IMR-90 (cell line): ENCODE results near the gene AKAP6. TPM values are rescaled to one million over a fixed set of nuclear protein-coding genes. Genes with fewer than 3 reads are reported as not detected.

Source experiments
- ATAC-seq: fragments of 200-7000 bp; cut with Tn5 transposase; 2 replicates; pipeline ENCODE4 v1.9.1; 2020; ENCODE audit warnings: low read depth, mild to moderate bottlenecking, moderate library complexity
- BruUV-seq: library from RNA; stranded (reverse); fragments of 400-500 nt; replicated peaks from 2 replicates; lab custom pipeline; 2021; lab: Mats Ljungman, UMichigan
- CTCF ChIA-PET: fragments of 300-600 bp; formaldehyde crosslinking; extraction: SDS; loops from one replicate; lab custom pipeline; 2021; ENCODE audit warnings: antibody characterized with exemption; lab: Yijun Ruan, JAX
- POLR2A ChIA-PET: fragments of 300-600 bp; sonication (Branson Sonifier 250); formaldehyde crosslinking; loops from one replicate; lab custom pipeline; 2022; ENCODE audit warnings: antibody characterized with exemption; ENCODE audit not compliant: unreplicated experiment; lab: Charles Lee
- DNase-seq: peaks from one replicate; pipeline ENCODE4 v3.0.0; 2013
- H2AFZ ChIP-seq: replicated peaks from 2 replicates; pipeline ENCODE3; 2013; ENCODE audit warnings: low read length, mild to moderate bottlenecking; ENCODE audit not compliant: poor library complexity
- H2AK5ac ChIP-seq: 2 replicates; pipeline ENCODE4 v1.6.1; 2013; ENCODE audit warnings: low read depth, low read length, inconsistent platforms
- H2AK9ac ChIP-seq: replicated peaks from 2 replicates; pipeline ENCODE3; 2013; ENCODE audit warnings: mild to moderate bottlenecking, low read depth, low read length, moderate library complexity; ENCODE audit not compliant: poor library complexity
- H2BK120ac ChIP-seq: 2 replicates; pipeline ENCODE4 v1.6.1; 2013; ENCODE audit warnings: low read depth, low read length, inconsistent platforms
- H2BK15ac ChIP-seq: 3 replicates; pipeline ENCODE4 v1.6.1; 2013; ENCODE audit warnings: low read depth, low read length, inconsistent platforms
- H2BK20ac ChIP-seq: 2 replicates; pipeline ENCODE4 v1.6.1; 2013; ENCODE audit warnings: low read depth, mild to moderate bottlenecking, inconsistent platforms, low read length, moderate library complexity
- H2BK5ac ChIP-seq: 2 replicates; pipeline ENCODE4 v1.6.1; 2013; ENCODE audit warnings: mild to moderate bottlenecking, low read depth, low read length, inconsistent platforms; ENCODE audit not compliant: poor library complexity, severe bottlenecking
- H3K14ac ChIP-seq: replicated peaks from 2 replicates; pipeline ENCODE4 v1.6.1; 2013; ENCODE audit warnings: low read depth, low read length, inconsistent platforms
- H3K18ac ChIP-seq: 2 replicates; pipeline ENCODE4 v1.6.1; 2013; ENCODE audit warnings: low read depth, low read length, control low read depth
- H3K23ac ChIP-seq: 2 replicates; pipeline ENCODE4 v1.6.1; 2013; ENCODE audit warnings: low read depth, low read length, inconsistent platforms
- H3K27ac ChIP-seq: 2 replicates; pipeline ENCODE4 v1.5.1; 2013; ENCODE audit warnings: mild to moderate bottlenecking, control low read depth, low read length; ENCODE audit not compliant: insufficient read depth
- H3K27me3 ChIP-seq: 2 replicates; pipeline ENCODE4 v1.6.1; 2013; ENCODE audit warnings: low read length; ENCODE audit not compliant: control insufficient read depth, insufficient read depth
- H3K36me3 ChIP-seq: 2 replicates; pipeline ENCODE4 v1.6.1; 2013; ENCODE audit warnings: low read length, mixed read lengths; ENCODE audit not compliant: control insufficient read depth, insufficient read depth
- H3K4ac ChIP-seq: 2 replicates; pipeline ENCODE4 v1.6.1; 2013; ENCODE audit warnings: low read depth, low read length, inconsistent platforms
- H3K4me1 ChIP-seq: 2 replicates; pipeline ENCODE4 v1.6.1; 2013; ENCODE audit warnings: low read length, mixed read lengths; ENCODE audit not compliant: control insufficient read depth, insufficient read depth
- H3K4me2 ChIP-seq: 2 replicates; pipeline ENCODE4 v1.6.1; 2013; ENCODE audit warnings: low read depth, mild to moderate bottlenecking, control low read depth, low read length, moderate library complexity
- H3K4me3 ChIP-seq: 2 replicates; pipeline ENCODE4 v1.5.1; 2013; ENCODE audit warnings: low read depth, mild to moderate bottlenecking, control low read depth, low read length, moderate library complexity; ENCODE audit not compliant: insufficient read depth
- H3K56ac ChIP-seq: 2 replicates; pipeline ENCODE4 v1.6.1; 2013; ENCODE audit warnings: low read length, inconsistent platforms; ENCODE audit not compliant: insufficient read depth; ENCODE audit errors: extremely low read depth
- H3K79me1 ChIP-seq, 2 experiments: 2 replicates each; pipeline ENCODE4 v1.6.1; 2013; ENCODE audit warnings: low read length in 2 of 2, inconsistent platforms in 1 of 2, low read depth in 1 of 2
- H3K9ac ChIP-seq: 2 replicates; pipeline ENCODE4 v1.6.1; 2013; ENCODE audit warnings: low read depth, low read length, control low read depth
- H3K9me1 ChIP-seq: 2 replicates; pipeline ENCODE4 v1.6.1; 2013; ENCODE audit warnings: low read length, inconsistent platforms; ENCODE audit not compliant: insufficient read depth
- H3K9me3 ChIP-seq: 2 replicates; pipeline ENCODE4 v1.6.1; 2013; ENCODE audit warnings: low read length; ENCODE audit not compliant: control insufficient read depth, insufficient read depth
- H4K20me1 ChIP-seq: 2 replicates; pipeline ENCODE4 v1.6.1; 2013; ENCODE audit warnings: low read length, inconsistent platforms; ENCODE audit not compliant: insufficient read depth
- H4K5ac ChIP-seq: 2 replicates; pipeline ENCODE4 v1.6.1; 2013; ENCODE audit warnings: mild to moderate bottlenecking, low read depth, low read length, control low read depth
- H4K8ac ChIP-seq, 2 experiments: 2 replicates each; pipeline ENCODE4 v1.6.1; 2013; ENCODE audit warnings: low read depth in 2 of 2, low read length in 2 of 2, control low read depth in 1 of 2, inconsistent platforms in 1 of 2
- H4K91ac ChIP-seq: 2 replicates; pipeline ENCODE4 v1.6.1; 2013; ENCODE audit warnings: low read depth, low read length, inconsistent platforms; ENCODE audit not compliant: insufficient read depth
- CHD1 ChIP-seq: IDR thresholded peaks from 2 replicates; pipeline ENCODE4 v1.6.1; 2012; ENCODE audit warnings: low read depth, low read length, improper control_type of control experiment
- MAFK ChIP-seq: IDR thresholded peaks from 2 replicates; pipeline ENCODE4 v1.6.1; 2012; ENCODE audit warnings: low read depth, low read length, improper control_type of control experiment
- MAZ ChIP-seq: IDR thresholded peaks from 2 replicates; pipeline ENCODE4 v1.6.1; 2012; ENCODE audit warnings: low read depth, mild to moderate bottlenecking, low read length, improper control_type of control experiment, moderate library complexity, borderline replicate concordance
- MXI1 ChIP-seq: IDR thresholded peaks from 2 replicates; pipeline ENCODE4 v1.6.1; 2012; ENCODE audit warnings: low read depth, mild to moderate bottlenecking, low read length, moderate library complexity, borderline replicate concordance
- POLR2A ChIP-seq: IDR thresholded peaks from 2 replicates; pipeline ENCODE4 v1.6.1; 2012; ENCODE audit warnings: mild to moderate bottlenecking, low read depth, low read length
- RFX5 ChIP-seq: IDR thresholded peaks from 2 replicates; pipeline ENCODE4 v1.8.0; 2012; ENCODE audit warnings: low read depth, mild to moderate bottlenecking, low read length, moderate library complexity
- SMC3 ChIP-seq: fragments of 150-350 bp; IDR thresholded peaks from 2 replicates; pipeline ENCODE4 v1.6.1; 2016; ENCODE audit warnings: low read depth, mild to moderate bottlenecking, antibody characterized with exemption, low read length, moderate library complexity
- WGBS, 2 experiments: methylation state at CpG; one replicate each; pipeline versions ENCODE4 v1.1.5 to v1.1.7; 2013; ENCODE audit warnings: missing lambda C conversion rate in 2 of 2; ENCODE audit not compliant: insufficient read length in 1 of 2; ENCODE audit errors: extremely low coverage in 2 of 2; 5-methylcytosine and 5-hydroxymethylcytosine counted together
- dilution Hi-C: fragments of 300-500 bp; cut with HindIII; formaldehyde crosslinking; loops from one replicate; pipeline ENCODE4 v1.14.3; 2018; ENCODE audit warnings: low sequenced_read_pairs; ENCODE audit not compliant: unreplicated experiment
- in situ Hi-C: fragments of 300-500 bp; cut with MboI; formaldehyde crosslinking; loops from 3 replicates; pipeline ENCODE4 v1.14.3; 2019; ENCODE audit warnings: low sequenced_read_pairs, inconsistent platforms, mixed read lengths
- intact Hi-C: fragments of 100-400 bp; cut with micrococcal nuclease; formaldehyde crosslinking; loops from 2 replicates; pipeline ENCODE4 v1.10.0; 2022
- polyA plus RNA-seq, 3 experiments: library from polyadenylated mRNA; depleted of rRNA; stranded (reverse); fragments of >200 nt; gene quantifications; 2 replicates each; pipeline ENCODE4 v1.2.3, GENCODE V29; 2012; ENCODE audit warnings: low replicate concordance in 1 of 3
- total RNA-seq: library from RNA; depleted of rRNA; stranded (reverse); fragments of >200 nt; gene quantifications from 2 replicates; pipeline ENCODE4 v1.2.3, GENCODE V29; 2012
- TF ChIP-seq, protein P1 (sequence below): fragments of 150-350 bp; IDR thresholded peaks from 2 replicates; pipeline ENCODE4 v1.6.1; 2016; ENCODE audit warnings: low read depth, mild to moderate bottlenecking, low read length, moderate library complexity, borderline replicate concordance
- TF ChIP-seq, protein P2 (sequence below): fragments of 150-350 bp; IDR thresholded peaks from 2 replicates; pipeline ENCODE4 v1.6.1; 2017; ENCODE audit warnings: mild to moderate bottlenecking, antibody characterized with exemption, low read length, low read depth
- TF ChIP-seq, protein P3 (sequence below): conservative IDR thresholded peaks from 2 replicates; pipeline ENCODE4 v1.5.1; 2012; ENCODE audit warnings: mild to moderate bottlenecking, low read depth, low read length, improper control_type of control experiment

Gene AKAP6
- total and polyA plus RNA-seq, 2 of the 4 experiments (the other 2 are of a cell fraction): 0.22 to 1.6 TPM

DNA sequence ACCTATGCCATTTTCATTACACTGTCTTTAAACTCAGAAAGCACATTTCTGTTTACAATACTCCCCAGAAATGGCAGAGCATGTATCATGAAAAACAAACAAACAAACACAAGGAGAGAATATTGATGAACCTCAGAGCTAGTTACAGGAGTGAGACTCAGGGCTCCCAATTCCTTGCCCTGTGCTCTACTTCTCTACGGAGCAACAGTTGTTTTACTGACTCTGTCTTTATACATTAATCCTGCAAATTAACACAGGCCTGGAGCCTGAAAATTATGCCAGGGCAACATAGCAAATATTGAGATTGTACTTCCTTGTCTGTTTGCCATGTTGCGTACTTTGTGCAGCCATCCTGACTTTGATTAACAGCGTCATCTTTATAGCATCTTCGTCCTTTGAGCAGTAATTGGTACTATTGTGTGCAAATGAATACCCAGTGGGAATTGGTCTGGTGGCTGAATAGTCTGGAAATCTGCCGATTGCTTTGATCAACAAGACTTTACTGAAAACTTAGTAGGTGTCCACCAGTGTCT, 15.2 kb upstream of the AKAP6 start:
- Histone ChIP-seq H3K9me3 (no peaks in the 10 kb centered on the region), H4K91ac (no peak overlapping the region), H2AK9ac (no peak overlapping the region), H3K14ac (no peak overlapping the region), H3K9me1 (no peaks in the 10 kb centered on the region), H2BK20ac (no peak overlapping the region), H3K27ac (no peak overlapping the region), H2BK5ac (no peak overlapping the region), H4K8ac (no peak overlapping the region), H3K4ac (no peak overlapping the region), H3K4me2 (no peak overlapping the region), H3K56ac (no peak overlapping the region), H3K18ac (no peak overlapping the region), H4K20me1 (no peaks in the 10 kb centered on the region), H2AFZ (no peak overlapping the region), H2BK120ac (no peak overlapping the region), H3K79me1 (no peaks in the 10 kb centered on the region), H4K5ac (no peak overlapping the region), H3K4me1 (no peaks in the 10 kb centered on the region), H3K36me3 (no peaks in the 10 kb centered on the region), H3K27me3 (peaks cover 12% of the 10 kb centered on the region), H2AK5ac (no peak overlapping the region), H2BK15ac (no peak overlapping the region), H3K9ac (no peak overlapping the region), H3K23ac (no peak overlapping the region), H3K4me3 (no peak overlapping the region)
- no TSS peak for BruUV-seq
- TF ChIP-seq POLR2A (no peak), CHD1 (no peak), RFX5 (no peak), MAZ (no peak), MXI1 (no peak), SMC3 (no peak), MAFK (no peak)
- TF ChIP-seq, protein P1, sequence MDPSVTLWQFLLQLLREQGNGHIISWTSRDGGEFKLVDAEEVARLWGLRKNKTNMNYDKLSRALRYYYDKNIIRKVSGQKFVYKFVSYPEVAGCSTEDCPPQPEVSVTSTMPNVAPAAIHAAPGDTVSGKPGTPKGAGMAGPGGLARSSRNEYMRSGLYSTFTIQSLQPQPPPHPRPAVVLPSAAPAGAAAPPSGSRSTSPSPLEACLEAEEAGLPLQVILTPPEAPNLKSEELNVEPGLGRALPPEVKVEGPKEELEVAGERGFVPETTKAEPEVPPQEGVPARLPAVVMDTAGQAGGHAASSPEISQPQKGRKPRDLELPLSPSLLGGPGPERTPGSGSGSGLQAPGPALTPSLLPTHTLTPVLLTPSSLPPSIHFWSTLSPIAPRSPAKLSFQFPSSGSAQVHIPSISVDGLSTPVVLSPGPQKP: no peak
- TF ChIP-seq, protein P2, sequence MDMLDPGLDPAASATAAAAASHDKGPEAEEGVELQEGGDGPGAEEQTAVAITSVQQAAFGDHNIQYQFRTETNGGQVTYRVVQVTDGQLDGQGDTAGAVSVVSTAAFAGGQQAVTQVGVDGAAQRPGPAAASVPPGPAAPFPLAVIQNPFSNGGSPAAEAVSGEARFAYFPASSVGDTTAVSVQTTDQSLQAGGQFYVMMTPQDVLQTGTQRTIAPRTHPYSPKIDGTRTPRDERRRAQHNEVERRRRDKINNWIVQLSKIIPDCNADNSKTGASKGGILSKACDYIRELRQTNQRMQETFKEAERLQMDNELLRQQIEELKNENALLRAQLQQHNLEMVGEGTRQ: no peak
- TF ChIP-seq, protein P3, sequence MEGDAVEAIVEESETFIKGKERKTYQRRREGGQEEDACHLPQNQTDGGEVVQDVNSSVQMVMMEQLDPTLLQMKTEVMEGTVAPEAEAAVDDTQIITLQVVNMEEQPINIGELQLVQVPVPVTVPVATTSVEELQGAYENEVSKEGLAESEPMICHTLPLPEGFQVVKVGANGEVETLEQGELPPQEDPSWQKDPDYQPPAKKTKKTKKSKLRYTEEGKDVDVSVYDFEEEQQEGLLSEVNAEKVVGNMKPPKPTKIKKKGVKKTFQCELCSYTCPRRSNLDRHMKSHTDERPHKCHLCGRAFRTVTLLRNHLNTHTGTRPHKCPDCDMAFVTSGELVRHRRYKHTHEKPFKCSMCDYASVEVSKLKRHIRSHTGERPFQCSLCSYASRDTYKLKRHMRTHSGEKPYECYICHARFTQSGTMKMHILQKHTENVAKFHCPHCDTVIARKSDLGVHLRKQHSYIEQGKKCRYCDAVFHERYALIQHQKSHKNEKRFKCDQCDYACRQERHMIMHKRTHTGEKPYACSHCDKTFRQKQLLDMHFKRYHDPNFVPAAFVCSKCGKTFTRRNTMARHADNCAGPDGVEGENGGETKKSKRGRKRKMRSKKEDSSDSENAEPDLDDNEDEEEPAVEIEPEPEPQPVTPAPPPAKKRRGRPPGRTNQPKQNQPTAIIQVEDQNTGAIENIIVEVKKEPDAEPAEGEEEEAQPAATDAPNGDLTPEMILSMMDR: no peak
- ChIA-PET CTCF (no interaction called here), POLR2A (no interaction called here)
- intact Hi-C loops (no loop called here), dilution Hi-C loops (no loop called here), in situ Hi-C loops (no loop called here)
- ATAC-seq (no peak), DNase-seq (no peak)
- WGBS, 2 experiments: no CpG with 5 or more reads among the region's 5 CpGs
